Measurements from ENCODE around the gene MRPL16.
"Not testable (repeated sequence)": the region's sequence is repeated elsewhere in the genome, so short reads cannot be mapped to it uniquely, and the experiment has no call there.

DNA sequence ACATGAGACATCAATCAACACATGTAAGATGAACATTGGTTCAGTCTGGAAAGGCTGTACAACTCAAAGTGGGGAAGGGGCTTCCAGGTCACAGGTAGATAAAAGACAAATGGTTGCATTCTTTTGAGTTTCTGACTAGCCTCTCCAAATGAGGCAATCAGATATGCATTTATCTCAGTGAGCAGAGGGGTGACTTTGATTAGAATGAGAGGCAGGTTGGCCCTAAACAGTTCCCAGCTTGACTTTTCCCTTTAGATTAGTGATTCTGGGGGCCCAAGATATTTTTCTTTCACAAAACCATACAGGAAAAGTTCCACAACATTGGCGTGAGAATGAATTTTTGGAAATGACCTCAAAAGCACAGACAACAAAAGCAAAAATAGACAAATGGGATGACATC is 5.9 kb upstream of the MRPL16 start:
- not testable (repeated sequence) for TF ChIP-seq CTCF, EP300 (IDR thresholded peaks at IDR 0.05)

Measured in ovary (tissue), 3 donors.